HG03571 (cell line): ENCODE data around the gene TECPR1.

ENCODE experiments used
- ATAC-seq: cut with Tn5 transposase; IDR thresholded peaks from one replicate; pipeline ENCODE4 v1.9.1; 2021; ENCODE audit not compliant: unreplicated experiment

TECPR1 gene

DNA sequence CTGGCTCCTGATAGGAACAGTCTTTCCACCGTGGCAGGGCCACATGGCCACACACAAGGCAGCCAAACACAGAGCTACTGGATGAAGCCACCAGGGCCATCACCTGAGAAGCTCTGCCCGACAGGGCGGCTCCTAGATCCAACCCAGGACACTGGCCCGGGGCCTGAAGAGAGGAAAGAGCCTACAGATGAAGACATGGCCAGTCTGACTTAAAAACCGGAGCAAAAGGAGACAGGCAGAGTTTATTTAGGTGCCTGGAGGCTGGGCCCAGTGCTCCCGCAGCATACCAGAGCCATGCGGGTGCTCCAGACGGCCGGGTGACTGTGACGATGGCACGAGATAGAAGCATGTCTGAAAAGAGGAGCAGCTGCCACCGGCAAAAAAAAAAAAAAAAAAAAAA lies 3.9 kb downstream of the TECPR1 start:
- no peak for ATAC-seq

GRCh38 chr7:98244871-98245270 lies 7.2 kb downstream of the TECPR1 start:
- ATAC-seq, result no peak

DNA sequence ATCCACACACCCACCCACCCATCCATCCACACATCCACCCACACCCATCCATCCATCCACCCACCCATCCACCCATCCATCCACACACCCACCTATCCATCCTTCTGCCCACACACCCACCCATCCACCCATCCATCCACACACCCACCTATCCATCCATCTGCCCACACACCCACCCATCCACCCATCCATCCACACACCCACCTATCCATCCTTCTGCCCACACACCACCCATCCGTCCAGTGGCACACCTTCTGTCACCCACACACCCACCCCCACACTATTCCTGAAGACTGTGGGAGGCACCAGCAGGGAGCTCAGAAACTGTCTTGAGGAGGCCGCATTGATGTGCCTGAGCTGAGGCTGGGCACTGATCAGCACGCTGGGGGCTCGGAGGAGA lies 9.1 kb downstream of the TECPR1 start:
- no peak for ATAC-seq

DNA sequence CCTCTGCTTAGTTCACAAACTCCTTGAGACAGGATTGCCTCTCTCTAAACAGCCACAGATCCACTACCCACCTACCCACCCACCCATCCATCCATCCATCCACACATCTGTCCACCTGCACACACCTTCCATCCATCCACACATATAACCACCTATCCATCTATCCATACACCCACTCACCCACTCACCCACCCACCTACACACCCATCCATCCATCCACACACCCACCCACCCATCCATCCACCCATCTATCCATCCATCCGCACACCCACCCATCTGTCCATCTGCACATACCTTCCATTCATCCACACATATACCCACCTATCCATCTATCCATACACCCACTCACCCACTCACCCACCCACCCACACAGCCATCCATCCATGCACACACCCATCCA lies 9.7 kb downstream of the TECPR1 start:
- ATAC-seq, result no peak

- ATAC-seq, result no peak
These were observed 10.3 kb downstream of the TECPR1 start for GRCh38 chr7:98241674-98242241.

- ATAC-seq, result no peak
These were observed 10.9 kb downstream of the TECPR1 start for GRCh38 chr7:98240961-98241673.

DNA sequence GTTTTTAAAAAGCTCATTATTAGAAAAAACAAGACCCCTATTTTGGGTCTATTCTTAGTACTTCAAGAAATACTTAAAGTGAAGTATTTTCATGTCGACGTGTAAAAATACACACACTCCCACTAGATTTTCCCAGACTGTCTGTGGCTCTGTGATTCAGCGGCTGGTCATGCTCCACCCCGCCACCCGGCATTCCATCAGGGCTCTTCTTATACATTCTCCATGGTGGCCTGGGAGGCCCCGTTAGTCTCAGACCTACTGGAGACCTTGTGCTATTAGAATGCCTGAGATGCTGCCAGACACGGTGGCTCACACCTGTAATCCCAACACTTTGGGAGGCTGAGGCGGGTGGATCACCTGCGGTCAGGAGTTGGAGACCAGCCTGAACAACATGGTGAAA lies 13.1 kb downstream of the TECPR1 start:
- no peak for ATAC-seq

DNA sequence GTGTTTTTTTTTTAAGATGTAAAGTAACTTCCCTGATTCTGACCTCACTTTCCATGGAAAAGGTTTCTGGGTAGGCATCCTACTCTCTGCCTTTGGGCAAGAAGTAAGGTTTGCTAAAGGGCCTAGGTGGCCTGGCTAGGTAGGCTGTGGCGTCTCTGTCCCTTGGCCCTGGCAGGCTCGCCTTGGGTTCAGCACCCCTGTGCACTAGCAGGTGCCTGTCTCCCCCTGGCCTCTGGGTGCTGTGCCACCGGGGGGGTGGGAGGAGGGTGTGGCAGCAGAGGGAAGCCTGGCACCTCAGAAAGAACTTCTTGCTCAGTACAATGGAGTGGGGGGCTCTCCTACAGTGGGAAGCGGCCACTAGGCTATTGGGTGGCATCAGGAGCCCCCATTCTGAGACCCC lies 14.0 kb downstream of the TECPR1 start:
- no peak for ATAC-seq

- no peak for ATAC-seq
These were observed 15.5 kb downstream of the TECPR1 start for GRCh38 chr7:98236355-98237185.

GRCh38 chr7:98235901-98236300 lies 16.1 kb downstream of the TECPR1 start:
- no peak for ATAC-seq

- no peak for ATAC-seq
These were observed 17.4 kb downstream of the TECPR1 start for GRCh38 chr7:98234429-98235147.

GRCh38 chr7:98233219-98234070 lies 18.6 kb downstream of the TECPR1 start:
- ATAC-seq, result no peak

GRCh38 chr7:98232799-98233198 lies 19.2 kb downstream of the TECPR1 start:
- ATAC-seq, result no peak

GRCh38 chr7:98232263-98232585 lies 19.8 kb downstream of the TECPR1 start:
- no peak for ATAC-seq

DNA sequence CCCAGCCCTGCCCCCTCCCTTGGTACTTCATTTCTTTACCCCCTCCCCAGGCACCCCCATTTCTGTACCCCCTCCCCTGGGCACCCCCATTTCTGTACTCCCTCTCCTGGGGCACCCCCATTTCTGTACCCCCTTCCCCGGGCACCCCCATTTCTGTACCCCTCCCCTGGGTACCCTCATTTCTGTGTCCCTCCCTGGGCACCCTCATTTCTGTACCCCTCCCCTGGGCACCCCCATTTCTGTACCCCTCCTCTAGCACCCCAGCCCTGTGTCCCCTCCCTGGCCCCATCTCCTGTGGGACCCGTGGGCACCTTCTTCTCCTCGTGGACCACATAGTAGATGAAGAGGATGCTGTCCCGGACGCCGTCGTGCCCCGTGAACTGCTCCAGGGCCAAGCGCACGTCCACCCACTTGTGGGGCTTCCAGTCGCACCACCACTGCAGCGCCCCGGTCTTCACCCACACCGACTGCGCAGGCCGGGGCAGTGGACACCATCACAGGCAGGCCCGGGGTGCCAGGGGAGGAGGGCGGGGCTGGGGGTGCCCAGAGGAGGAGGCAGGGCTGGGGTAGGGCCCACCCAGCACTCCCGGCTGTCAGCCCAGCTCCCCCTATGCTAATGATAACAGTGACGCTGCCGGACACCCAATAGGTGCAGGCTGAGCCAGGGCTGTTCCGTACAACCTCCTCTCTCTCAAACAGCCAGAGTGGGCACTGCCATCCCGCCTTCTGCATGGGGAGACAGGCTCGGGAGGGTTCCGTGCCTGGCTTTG lies 20.4 kb downstream of the TECPR1 start:
- ATAC-seq, result no peak

DNA sequence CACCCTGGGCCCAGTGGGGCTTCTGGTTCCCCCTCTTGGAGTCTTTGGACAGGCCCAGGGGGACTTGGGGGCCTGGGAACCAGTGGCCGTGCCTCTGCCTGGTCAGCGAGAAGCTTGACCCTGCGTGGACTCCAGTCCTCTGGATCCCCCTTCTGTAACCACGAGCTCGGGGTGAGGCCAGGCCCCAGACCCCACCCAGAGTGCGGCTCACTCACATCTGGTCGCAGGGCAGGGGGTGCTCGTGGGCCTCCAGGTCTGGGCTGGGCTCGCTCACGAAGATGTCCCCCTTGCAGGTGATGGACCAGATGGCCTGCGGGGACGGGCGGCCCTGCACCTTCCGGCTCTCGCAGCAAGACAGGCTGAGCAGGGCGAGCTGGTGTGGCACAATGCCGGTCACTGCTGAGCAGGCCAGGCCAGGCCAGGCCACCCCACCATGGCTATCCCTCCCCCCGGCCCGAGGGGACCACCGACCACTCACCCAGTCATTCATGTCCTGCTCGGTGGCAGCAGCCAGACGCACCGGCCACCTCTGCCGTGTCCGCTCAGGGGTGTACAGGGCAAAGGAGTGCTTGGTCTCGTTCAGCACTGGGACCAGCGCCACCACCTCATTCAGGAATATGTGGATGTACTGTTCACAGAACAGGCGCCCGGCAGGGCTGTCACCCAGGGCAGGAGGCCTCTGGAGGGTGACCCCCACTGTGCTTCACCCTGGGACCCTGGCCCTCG lies 21.1 kb downstream of the TECPR1 start:
- no peak for ATAC-seq

DNA sequence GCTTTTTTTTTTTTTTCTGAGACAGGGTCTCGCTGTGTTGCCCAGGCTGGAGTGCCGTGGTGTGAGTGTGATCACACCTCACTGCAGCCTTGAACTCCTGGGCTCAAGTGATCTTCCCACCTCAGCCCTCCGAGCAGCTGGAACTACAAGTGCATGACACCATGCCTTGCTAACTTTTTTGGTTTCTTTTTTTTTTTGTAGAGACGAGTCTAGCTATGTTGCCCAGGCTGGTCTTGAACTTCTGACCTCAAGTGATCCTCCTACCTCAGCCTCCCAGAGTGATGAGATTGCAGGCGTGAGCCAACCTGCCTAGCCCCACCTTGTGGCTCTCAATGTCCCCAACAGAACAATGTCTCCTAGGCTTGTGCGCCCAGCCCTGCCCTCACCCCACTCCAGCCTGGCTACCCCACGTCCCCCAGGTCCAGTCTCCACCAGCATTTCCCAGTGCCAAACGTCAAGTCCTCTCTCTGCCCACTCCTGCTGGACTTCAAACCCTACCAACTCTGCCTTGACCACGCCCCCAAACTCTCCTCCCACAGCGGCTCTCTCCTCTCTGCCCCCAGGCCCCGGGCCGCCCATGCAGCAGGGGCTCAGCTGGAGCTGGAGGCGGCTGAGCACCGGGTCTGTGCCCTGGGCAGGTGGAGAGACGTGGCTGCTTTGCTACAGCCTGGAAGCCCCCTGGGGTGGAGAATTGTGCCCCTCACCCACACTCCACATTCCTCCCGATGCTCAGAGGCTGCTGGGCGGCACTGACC lies 21.9 kb downstream of the TECPR1 start:
- ATAC-seq, result no peak

GRCh38 chr7:98229441-98229840 lies 22.6 kb downstream of the TECPR1 start:
- ATAC-seq, result no peak

- ATAC-seq, result no peak
These were observed 23.2 kb downstream of the TECPR1 start for GRCh38 chr7:98228801-98229200.
